Retinal pigment epithelial cell (primary cell): ENCODE results near the gene PCDHB1.

Experiments
- DNase-seq: peaks from one replicate; pipeline ENCODE4 v3.0.0-alpha.2; 2010; ENCODE audit warnings: low read depth
- H3K4me3 ChIP-seq: 2 replicates; pipeline ENCODE4 v1.5.1; 2011; ENCODE audit warnings: mild to moderate bottlenecking, low read length, control low read depth, moderate library complexity
- TF ChIP-seq, protein P1 (sequence below): conservative IDR thresholded peaks from 2 replicates; pipeline ENCODE4 v1.5.1; 2011; ENCODE audit warnings: low read depth, low read length, control low read depth, inconsistent platforms

PCDHB1 gene, protein sequence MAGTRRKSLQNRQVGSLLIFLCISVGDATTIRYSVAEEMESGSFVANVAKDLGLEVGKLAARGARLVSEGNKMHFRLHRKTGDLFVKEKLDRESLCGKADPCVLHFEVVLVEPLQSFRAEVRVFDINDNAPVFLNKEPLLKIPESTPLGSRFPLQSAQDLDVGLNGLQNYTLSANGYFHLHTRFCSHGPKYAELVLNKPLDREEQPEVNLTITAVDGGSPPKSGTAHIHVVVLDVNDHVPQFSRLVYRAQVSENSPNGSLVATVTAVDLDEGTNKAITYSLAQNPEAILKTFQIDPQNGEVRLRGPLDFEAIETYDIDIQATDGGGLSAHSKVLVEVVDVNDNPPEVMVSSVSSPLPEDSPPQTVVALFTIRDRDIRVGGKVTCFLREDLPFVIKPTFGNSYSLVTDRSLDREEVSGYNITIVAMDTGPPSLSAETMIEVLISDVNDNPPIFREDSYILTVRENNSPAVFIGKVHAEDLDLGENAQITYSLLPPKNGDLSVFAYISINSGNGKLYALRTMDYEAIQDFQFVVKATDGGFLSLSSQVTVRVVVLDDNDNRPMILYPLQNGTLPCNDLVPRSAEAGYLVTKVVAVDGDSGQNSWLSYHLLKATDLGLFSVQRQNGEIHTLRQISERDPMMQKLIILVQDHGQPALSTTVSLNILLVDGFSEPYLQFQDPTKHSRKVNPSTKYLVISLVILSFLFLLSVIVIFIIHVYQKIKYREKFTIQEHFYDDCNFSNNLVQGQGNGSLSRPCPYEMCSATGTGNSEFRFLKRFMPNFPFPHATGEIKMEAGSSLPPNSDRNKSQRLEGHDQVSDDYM

GRCh38 chr5:141050622-141051520 lies at the start of gene PCDHB1:
TSS of gene PCDHB1 (plus strand) at chr5:141051374. CDS start at chr5:141051471, 97 bp downstream.
- peak within 1 kb of the TSS; percentile 18 for H3K4me3 ChIP-seq
- no peak for DNase-seq
- TF ChIP-seq, protein P1, sequence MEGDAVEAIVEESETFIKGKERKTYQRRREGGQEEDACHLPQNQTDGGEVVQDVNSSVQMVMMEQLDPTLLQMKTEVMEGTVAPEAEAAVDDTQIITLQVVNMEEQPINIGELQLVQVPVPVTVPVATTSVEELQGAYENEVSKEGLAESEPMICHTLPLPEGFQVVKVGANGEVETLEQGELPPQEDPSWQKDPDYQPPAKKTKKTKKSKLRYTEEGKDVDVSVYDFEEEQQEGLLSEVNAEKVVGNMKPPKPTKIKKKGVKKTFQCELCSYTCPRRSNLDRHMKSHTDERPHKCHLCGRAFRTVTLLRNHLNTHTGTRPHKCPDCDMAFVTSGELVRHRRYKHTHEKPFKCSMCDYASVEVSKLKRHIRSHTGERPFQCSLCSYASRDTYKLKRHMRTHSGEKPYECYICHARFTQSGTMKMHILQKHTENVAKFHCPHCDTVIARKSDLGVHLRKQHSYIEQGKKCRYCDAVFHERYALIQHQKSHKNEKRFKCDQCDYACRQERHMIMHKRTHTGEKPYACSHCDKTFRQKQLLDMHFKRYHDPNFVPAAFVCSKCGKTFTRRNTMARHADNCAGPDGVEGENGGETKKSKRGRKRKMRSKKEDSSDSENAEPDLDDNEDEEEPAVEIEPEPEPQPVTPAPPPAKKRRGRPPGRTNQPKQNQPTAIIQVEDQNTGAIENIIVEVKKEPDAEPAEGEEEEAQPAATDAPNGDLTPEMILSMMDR = no peak

GRCh38 chr5:141001446-141001843 lies 49.7 kb upstream of the PCDHB1 start:
- peak overlapping the region; percentile 51 for H3K4me3 ChIP-seq
- DNase-seq = no peak
- TF ChIP-seq, protein P1 = no peak

DNA sequence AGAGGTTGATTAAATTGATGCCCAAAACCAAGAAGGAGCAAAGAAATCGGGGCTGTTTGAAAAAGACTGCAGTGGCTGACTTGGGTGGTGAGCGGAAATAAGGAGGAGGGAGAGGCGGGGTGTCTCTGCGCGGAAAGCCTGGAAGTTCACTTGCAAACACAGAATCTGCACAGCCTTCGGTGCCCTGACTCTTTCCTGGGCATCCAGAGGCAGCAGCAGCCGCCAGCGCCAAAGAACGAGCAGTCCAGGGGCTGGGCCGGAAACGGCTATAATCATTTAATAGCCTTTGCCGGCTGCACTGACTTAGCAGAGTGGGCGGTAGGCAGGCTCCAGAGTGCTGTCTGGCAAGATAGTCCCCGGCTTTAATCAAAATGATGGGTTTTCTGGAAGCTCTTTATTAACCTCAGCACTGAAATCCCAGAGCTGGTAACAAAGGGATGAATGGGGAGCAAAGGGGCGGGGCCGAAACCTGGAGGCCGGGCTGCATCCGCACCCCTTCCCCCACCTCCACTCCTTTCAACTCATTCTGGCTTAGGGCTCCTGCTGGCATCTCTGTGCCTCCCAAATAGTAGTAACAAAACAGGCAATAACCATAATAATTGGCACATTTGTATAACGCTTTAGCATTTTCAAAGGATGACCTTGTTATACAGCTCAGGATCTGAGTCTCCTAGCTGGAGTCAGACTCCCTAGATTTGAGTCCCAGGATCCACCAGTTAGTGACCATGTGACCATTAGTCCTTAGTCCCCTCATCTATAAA lies 49.1 kb upstream of the PCDHB1 start:
- peak overlapping the region; percentile 51 for H3K4me3 ChIP-seq
- DNase-seq = peak; percentile 26
- TF ChIP-seq, protein P1 = no peak

- DNase-seq = no peak
- H3K4me3 ChIP-seq = peak overlapping the region; percentile 51
- TF ChIP-seq, protein P1 = no peak
These were observed 48.6 kb upstream of the PCDHB1 start for GRCh38 chr5:141002605-141002965.

DNA sequence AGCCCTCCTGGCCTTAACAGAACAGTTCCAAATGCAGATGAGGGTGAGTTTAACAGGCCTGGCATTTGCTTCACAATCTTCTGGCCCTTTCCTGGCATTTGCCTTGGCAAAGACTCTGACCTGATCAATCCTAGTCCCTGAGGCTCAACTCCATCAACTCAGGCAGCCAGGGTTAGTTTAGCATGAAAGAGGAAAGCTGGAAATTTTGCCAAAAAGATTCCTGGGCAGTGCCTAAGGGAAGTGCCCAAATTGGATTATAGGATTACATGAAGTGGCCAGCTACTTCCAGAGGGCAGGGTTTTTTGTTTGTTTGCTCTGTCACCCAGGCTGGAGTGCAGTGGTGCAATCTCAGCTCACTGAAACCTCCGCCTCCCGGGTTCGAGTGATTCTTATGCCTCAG lies 48.1 kb upstream of the PCDHB1 start:
- TF ChIP-seq, protein P1 = no peak
- DNase-seq = no peak
- H3K4me3 ChIP-seq = no peak overlapping the region
